Astrocyte (in vitro differentiated cells and primary cell): Measurements from ENCODE around the gene MOB3B. TPM values are rescaled to one million over a fixed set of nuclear protein-coding genes. Genes with fewer than 3 reads are reported as not detected.

Source experiments
- DNase-seq: peaks from one replicate; pipeline ENCODE4 v3.0.0-alpha.2; 2010; ENCODE audit warnings: low read depth
- FAIRE-seq: peaks from 2 replicates; lab custom pipeline; 2011; peaks lifted over from hg19 to GRCh38; lab: Jason Lieb, UNC
- H2AFZ ChIP-seq: 2 replicates; pipeline ENCODE4 v1.6.0; 2012; ENCODE audit warnings: low read depth, low read length, inconsistent platforms
- H3K27ac ChIP-seq: 2 replicates; pipeline ENCODE4 v1.5.1; 2011; ENCODE audit warnings: low read depth, low read length, inconsistent platforms
- H3K27me3 ChIP-seq: 2 replicates; pipeline ENCODE4 v1.6.0; 2011; ENCODE audit warnings: low read length, inconsistent platforms; ENCODE audit not compliant: insufficient read depth
- H3K36me3 ChIP-seq: 2 replicates; pipeline ENCODE4 v1.5.1; 2011; ENCODE audit warnings: low read length, inconsistent platforms; ENCODE audit not compliant: insufficient read depth
- H3K4me1 ChIP-seq: 2 replicates; pipeline ENCODE4 v1.5.1; 2011; ENCODE audit warnings: low read length, inconsistent platforms; ENCODE audit not compliant: insufficient read depth
- H3K4me2 ChIP-seq: 2 replicates; pipeline ENCODE4 v1.6.0; 2012; ENCODE audit warnings: low read length, inconsistent platforms
- H3K4me3 ChIP-seq: 2 replicates; pipeline ENCODE4 v1.5.1; 2011; ENCODE audit warnings: low read depth, mild to moderate bottlenecking, low read length, inconsistent platforms; ENCODE audit not compliant: insufficient read depth
- H3K79me2 ChIP-seq: 2 replicates; pipeline ENCODE4 v1.6.0; 2012; ENCODE audit warnings: mild to moderate bottlenecking, low read length, inconsistent platforms; ENCODE audit not compliant: insufficient read depth
- H3K9ac ChIP-seq: 2 replicates; pipeline ENCODE4 v1.6.0; 2012; ENCODE audit warnings: mild to moderate bottlenecking, low read length, inconsistent platforms
- H3K9me3 ChIP-seq: 2 replicates; pipeline ENCODE4 v1.5.1; 2012; ENCODE audit warnings: low read depth, mild to moderate bottlenecking, low read length, inconsistent platforms; ENCODE audit not compliant: insufficient read depth
- H4K20me1 ChIP-seq: 2 replicates; pipeline ENCODE4 v1.6.0; 2012; ENCODE audit warnings: low read length, inconsistent platforms; ENCODE audit not compliant: insufficient read depth
- H3K27ac Mint-ChIP-seq: one replicate; pipeline ENCODE4 v1.8.0; 2021; ENCODE audit warnings: mild to moderate bottlenecking, mixed read lengths; ENCODE audit not compliant: unreplicated experiment
- H3K27me3 Mint-ChIP-seq: one replicate; pipeline ENCODE4 v1.8.0; 2021; ENCODE audit warnings: low read depth, mixed read lengths; ENCODE audit not compliant: unreplicated experiment
- H3K36me3 Mint-ChIP-seq: one replicate; pipeline ENCODE4 v1.8.0; 2021; ENCODE audit warnings: low read depth, mixed read lengths; ENCODE audit not compliant: unreplicated experiment
- H3K4me1 Mint-ChIP-seq: one replicate; pipeline ENCODE4 v1.8.0; 2021; ENCODE audit warnings: low read depth, mixed read lengths; ENCODE audit not compliant: unreplicated experiment
- H3K4me3 Mint-ChIP-seq: one replicate; pipeline ENCODE4 v1.8.0; 2021; ENCODE audit warnings: mild to moderate bottlenecking, moderate library complexity, mixed read lengths; ENCODE audit not compliant: unreplicated experiment
- H3K9me3 Mint-ChIP-seq: one replicate; pipeline ENCODE4 v1.8.0; 2021; ENCODE audit warnings: mild to moderate bottlenecking, mixed read lengths; ENCODE audit not compliant: unreplicated experiment
- EZH2 ChIP-seq: IDR thresholded peaks from 2 replicates; pipeline ENCODE4 v1.6.1; 2012; ENCODE audit warnings: mild to moderate bottlenecking, low read length, inconsistent platforms; ENCODE audit not compliant: insufficient read depth
- total RNA-seq: library from RNA; stranded (reverse); gene quantifications from 2 replicates; pipeline ENCODE4 v1.2.1, GENCODE V29; 2021
- TF ChIP-seq, protein P1 (sequence below): IDR thresholded peaks from 2 replicates; pipeline ENCODE4 v1.5.1; 2011; ENCODE audit warnings: low read depth, mild to moderate bottlenecking, inconsistent platforms, low read length, moderate library complexity; ENCODE audit not compliant: insufficient read depth

MOB3B gene
- total RNA-seq, 1 donor from 2014 or later, result 3.9 TPM

DNA sequence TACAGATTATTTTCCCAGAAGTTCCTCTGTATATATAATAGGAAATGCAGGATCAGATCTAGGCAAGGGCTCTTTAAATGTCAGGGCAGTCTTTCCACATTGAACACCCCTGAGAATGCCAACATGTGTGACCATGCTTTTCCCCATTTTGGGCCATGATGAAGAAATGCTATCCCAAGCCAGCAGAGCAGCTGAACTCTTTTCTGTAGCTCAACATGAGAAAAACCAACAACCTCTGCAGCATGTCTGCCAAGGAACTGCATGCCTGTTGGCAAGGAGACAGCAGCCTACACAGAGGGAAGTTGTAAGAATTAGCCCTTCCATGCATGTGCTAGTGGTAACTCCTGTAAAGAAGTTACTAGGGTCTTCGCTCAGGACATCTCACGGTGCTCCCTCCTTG lies 15.1 kb downstream of the MOB3B start:
- H3K27me3 Mint-ChIP-seq, result no peaks in the 10 kb centered on the region
- Histone ChIP-seq H3K9ac (no peak overlapping the region), H3K9me3 (no peaks in the 10 kb centered on the region), H3K27me3 (no peaks in the 10 kb centered on the region), H3K79me2 (no peaks in the 10 kb centered on the region), H3K27ac (no peak overlapping the region), H3K4me3 (no peak overlapping the region), H3K4me1 (no peaks in the 10 kb centered on the region), H2AFZ (no peak overlapping the region), H4K20me1 (no peaks in the 10 kb centered on the region), H3K36me3 (no peaks in the 10 kb centered on the region), H3K4me2 (no peak overlapping the region)
- no peaks in the 10 kb centered on the region for H3K9me3 Mint-ChIP-seq
- peaks cover 6% of the 10 kb centered on the region for H3K4me1 Mint-ChIP-seq
- H3K36me3 Mint-ChIP-seq, result no peaks in the 10 kb centered on the region
- H3K27ac Mint-ChIP-seq, result no peak overlapping the region
- FAIRE-seq (no peak), DNase-seq (no peak)
- TF ChIP-seq, protein P1, sequence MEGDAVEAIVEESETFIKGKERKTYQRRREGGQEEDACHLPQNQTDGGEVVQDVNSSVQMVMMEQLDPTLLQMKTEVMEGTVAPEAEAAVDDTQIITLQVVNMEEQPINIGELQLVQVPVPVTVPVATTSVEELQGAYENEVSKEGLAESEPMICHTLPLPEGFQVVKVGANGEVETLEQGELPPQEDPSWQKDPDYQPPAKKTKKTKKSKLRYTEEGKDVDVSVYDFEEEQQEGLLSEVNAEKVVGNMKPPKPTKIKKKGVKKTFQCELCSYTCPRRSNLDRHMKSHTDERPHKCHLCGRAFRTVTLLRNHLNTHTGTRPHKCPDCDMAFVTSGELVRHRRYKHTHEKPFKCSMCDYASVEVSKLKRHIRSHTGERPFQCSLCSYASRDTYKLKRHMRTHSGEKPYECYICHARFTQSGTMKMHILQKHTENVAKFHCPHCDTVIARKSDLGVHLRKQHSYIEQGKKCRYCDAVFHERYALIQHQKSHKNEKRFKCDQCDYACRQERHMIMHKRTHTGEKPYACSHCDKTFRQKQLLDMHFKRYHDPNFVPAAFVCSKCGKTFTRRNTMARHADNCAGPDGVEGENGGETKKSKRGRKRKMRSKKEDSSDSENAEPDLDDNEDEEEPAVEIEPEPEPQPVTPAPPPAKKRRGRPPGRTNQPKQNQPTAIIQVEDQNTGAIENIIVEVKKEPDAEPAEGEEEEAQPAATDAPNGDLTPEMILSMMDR, result no peak
- TF ChIP-seq EZH2, result no peak
- no peak overlapping the region for H3K4me3 Mint-ChIP-seq

DNA sequence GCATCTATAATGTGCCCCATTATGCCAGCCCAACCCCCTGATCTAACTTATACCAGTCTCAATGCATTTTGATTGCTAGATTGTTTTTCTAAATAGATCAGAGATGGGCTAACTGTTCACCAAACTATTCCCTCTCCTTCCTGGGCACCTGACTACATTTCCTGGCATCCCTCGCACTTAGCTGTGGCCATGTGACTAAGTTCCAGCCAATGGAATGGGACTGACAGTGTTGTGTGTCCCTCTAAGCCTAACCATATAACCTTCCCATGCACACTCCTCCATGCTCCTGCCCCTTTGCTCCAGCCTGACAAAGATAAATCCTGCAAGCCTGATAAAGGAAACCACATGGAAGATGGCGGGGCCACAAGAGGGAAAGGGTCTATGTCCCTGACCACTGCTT lies 17.8 kb downstream of the MOB3B start:
- Histone ChIP-seq H3K4me2 (no peak overlapping the region), H4K20me1 (no peaks in the 10 kb centered on the region), H3K4me1 (no peaks in the 10 kb centered on the region), H3K9ac (no peak overlapping the region), H3K4me3 (no peak overlapping the region), H3K27me3 (no peaks in the 10 kb centered on the region), H2AFZ (no peak overlapping the region), H3K9me3 (no peaks in the 10 kb centered on the region), H3K36me3 (no peaks in the 10 kb centered on the region), H3K79me2 (no peaks in the 10 kb centered on the region), H3K27ac (no peak overlapping the region)
- H3K27ac Mint-ChIP-seq, result no peak overlapping the region
- DNase-seq, result no peak
- no peaks in the 10 kb centered on the region for H3K36me3 Mint-ChIP-seq
- no peak overlapping the region for H3K4me3 Mint-ChIP-seq
- H3K9me3 Mint-ChIP-seq, result no peaks in the 10 kb centered on the region
- H3K27me3 Mint-ChIP-seq, result no peaks in the 10 kb centered on the region
- no peaks in the 10 kb centered on the region for H3K4me1 Mint-ChIP-seq
- no peak for FAIRE-seq
- TF ChIP-seq, protein P1, result no peak

DNA sequence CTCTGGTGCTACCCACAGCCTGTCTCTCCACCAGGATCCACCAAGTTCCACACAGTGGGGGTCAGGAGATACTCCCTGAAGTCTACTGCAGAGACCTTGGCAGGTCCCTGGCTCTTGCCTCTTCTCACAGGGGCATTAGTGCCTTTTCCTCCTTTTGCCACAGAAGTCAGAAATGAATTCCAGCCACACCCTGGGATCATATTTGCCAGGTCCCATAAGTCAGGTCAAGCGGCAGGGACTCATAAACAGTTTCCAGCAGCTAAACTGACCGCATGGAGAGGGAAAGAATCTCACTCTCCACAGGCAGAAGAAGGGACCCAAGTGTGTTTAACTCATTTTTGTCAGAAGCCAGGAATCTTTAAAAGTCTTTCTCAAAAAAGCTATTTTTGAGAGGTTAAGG lies 18.8 kb downstream of the MOB3B start:
- Mint-ChIP-seq H3K4me1 (peaks cover 3% of the 10 kb centered on the region), H3K27ac (no peak overlapping the region), H3K4me3 (no peak overlapping the region), H3K36me3 (no peaks in the 10 kb centered on the region), H3K9me3 (no peaks in the 10 kb centered on the region), H3K27me3 (no peaks in the 10 kb centered on the region)
- no peak for DNase-seq
- Histone ChIP-seq H3K9ac (no peak overlapping the region), H2AFZ (no peak overlapping the region), H3K79me2 (no peaks in the 10 kb centered on the region), H3K4me2 (no peak overlapping the region), H3K36me3 (no peaks in the 10 kb centered on the region), H4K20me1 (no peaks in the 10 kb centered on the region), H3K27me3 (no peaks in the 10 kb centered on the region), H3K4me1 (peaks cover 2% of the 10 kb centered on the region), H3K9me3 (no peaks in the 10 kb centered on the region), H3K4me3 (no peak overlapping the region), H3K27ac (no peak overlapping the region)
- FAIRE-seq, result no peak
- no peak for TF ChIP-seq EZH2
- TF ChIP-seq, protein P1, result no peak
